Karpas-422 (cell line): ENCODE results near the gene DEPDC1B. TPM values are rescaled to one million over a fixed set of nuclear protein-coding genes. Genes with fewer than 3 reads are reported as not detected.

Source experiments
- DNase-seq: peaks from one replicate; pipeline ENCODE4 v3.0.0-alpha.2; 2015
- H2AFZ ChIP-seq: fragments of 200-600 bp; sonication (generic); 2 replicates; pipeline ENCODE4 v1.6.1; 2014; ENCODE audit warnings: antibody characterized with exemption, low read length, mixed read lengths
- H3K27ac ChIP-seq: fragments of 200-600 bp; sonication (generic); 2 replicates; pipeline ENCODE4 v1.5.1; 2014; ENCODE audit warnings: mild to moderate bottlenecking, low read length, moderate library complexity
- H3K27me3 ChIP-seq: fragments of 200-600 bp; sonication (generic); 2 replicates; pipeline ENCODE4 v1.6.1; 2014; ENCODE audit warnings: low read length, mixed read lengths
- H3K36me3 ChIP-seq: fragments of 200-600 bp; sonication (generic); 2 replicates; pipeline ENCODE4 v1.6.1; 2014; ENCODE audit warnings: low read length, mixed read lengths; ENCODE audit not compliant: insufficient read depth
- H3K4me1 ChIP-seq: fragments of 200-600 bp; sonication (generic); 2 replicates; pipeline ENCODE4 v1.6.1; 2014; ENCODE audit warnings: mild to moderate bottlenecking, low read length, mixed read lengths
- H3K4me2 ChIP-seq: fragments of 200-600 bp; sonication (generic); 2 replicates; pipeline ENCODE4 v1.6.1; 2014; ENCODE audit warnings: low read length, low read depth, mild to moderate bottlenecking; ENCODE audit not compliant: poor library complexity, severe bottlenecking
- H3K4me3 ChIP-seq: fragments of 200-600 bp; sonication (generic); 2 replicates; pipeline ENCODE4 v1.5.1; 2014; ENCODE audit warnings: mild to moderate bottlenecking, antibody characterized with exemption, low read length, mixed read lengths
- H3K79me2 ChIP-seq: fragments of 200-600 bp; sonication (generic); 2 replicates; pipeline ENCODE4 v1.6.1; 2014; ENCODE audit warnings: mild to moderate bottlenecking, low read length, mixed read lengths
- H3K9ac ChIP-seq: fragments of 200-600 bp; sonication (generic); 2 replicates; pipeline ENCODE4 v1.6.0; 2014; ENCODE audit warnings: low read length
- H3K9me2 ChIP-seq: fragments of 200-600 bp; sonication (generic), shearing (Covaris generic); replicated peaks from 2 replicates; pipeline ENCODE4 v1.6.0; 2014; ENCODE audit warnings: mild to moderate bottlenecking, low read length, moderate library complexity; ENCODE audit not compliant: insufficient read depth
- H3K9me3 ChIP-seq: fragments of 300-700, 200-600 bp; sonication (generic); 2 replicates; pipeline ENCODE4 v1.6.1; 2014; ENCODE audit warnings: low read length, mixed read lengths
- H4K20me1 ChIP-seq: fragments of 200-600 bp; sonication (generic); 2 replicates; pipeline ENCODE4 v1.6.1; 2014; ENCODE audit warnings: mild to moderate bottlenecking, antibody characterized with exemption, low read length, low read depth; ENCODE audit not compliant: insufficient read depth
- total RNA-seq: library from RNA; depleted of rRNA; stranded (reverse); fragments of >200 nt; shearing (Covaris generic); gene quantifications from 2 replicates; pipeline ENCODE4 v1.2.3, GENCODE V29; 2014; ENCODE audit warnings: low replicate concordance

DEPDC1B gene
- total RNA-seq, 1 experiment from 2014 or later = 22.7 TPM

DNA sequence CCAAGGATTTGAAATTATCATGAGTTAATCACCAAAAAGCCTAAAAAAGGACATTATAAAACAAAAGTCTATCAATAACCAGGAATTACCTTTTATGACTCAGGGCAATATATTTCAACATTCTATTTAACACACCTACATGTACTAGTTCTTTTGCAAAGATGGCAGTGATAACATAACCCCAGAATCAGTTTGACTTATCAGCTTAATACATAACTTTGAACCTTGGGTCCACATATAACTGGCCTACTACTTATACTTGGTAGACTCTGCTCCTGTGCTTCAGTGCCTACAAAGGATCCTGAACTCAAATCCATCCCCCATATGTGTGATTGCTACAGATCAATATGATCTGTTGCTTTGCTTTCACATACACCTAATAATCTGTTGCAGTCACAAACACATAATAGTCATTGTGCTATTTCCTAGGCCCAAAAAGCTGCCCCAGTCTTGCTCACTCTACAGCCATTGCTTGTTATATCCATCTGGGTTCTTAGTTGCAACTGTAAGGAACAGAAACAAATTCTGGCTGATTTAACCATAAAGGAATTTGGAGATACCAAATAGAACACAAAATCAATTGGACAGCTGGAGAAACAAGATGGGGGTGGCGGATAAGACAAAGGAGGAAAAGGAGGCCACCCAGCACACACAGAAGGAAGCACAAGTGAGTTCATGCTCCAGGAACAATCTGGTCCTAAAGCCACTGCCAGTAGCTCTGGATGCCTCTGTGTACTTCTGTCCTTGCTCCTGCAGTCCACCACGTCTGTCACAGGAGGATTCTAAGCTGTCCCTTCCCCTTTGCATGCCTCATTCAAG is 25.5 kb downstream of the DEPDC1B start:
- Histone ChIP-seq H3K36me3 (no peaks in the 10 kb centered on the region), H3K9ac (no peak overlapping the region), H3K9me2 (no peaks in the 10 kb centered on the region), H3K4me3 (no peak overlapping the region), H2AFZ (no peak overlapping the region), H3K79me2 (peaks cover 57% of the 10 kb centered on the region), H4K20me1 (no peaks in the 10 kb centered on the region), H3K27ac (no peak overlapping the region), H3K4me1 (peaks cover 14% of the 10 kb centered on the region), H3K27me3 (no peaks in the 10 kb centered on the region), H3K9me3 (no peaks in the 10 kb centered on the region), H3K4me2 (no peak overlapping the region)
- DNase-seq = no peak

DNA sequence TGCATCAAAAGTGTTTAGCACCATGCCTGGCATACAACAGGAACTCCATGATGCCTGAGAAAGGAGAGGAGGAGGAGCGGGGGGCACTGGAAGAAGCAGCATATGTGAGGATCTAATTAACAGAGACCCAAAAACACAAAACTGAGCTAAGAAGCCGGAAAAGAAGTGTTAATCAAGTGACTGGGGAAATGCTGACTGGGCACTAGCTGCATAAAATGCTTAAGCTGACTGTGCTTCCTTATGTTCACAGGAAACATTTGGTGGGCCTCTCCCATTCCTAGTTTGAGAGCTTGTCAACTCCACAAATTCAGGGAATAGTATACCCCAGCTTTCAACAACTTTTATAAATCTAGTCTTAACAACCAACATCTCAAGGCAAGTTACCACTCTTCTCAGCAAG is 26.6 kb downstream of the DEPDC1B start:
- peaks cover 3% of the 10 kb centered on the region; the same call in 1 of the 2 replicates for H3K4me1 ChIP-seq
- no peaks in the 10 kb centered on the region for H3K36me3 ChIP-seq
- no peaks in the 10 kb centered on the region for H3K9me3 ChIP-seq
- H3K9ac ChIP-seq = no peak overlapping the region
- no peaks in the 10 kb centered on the region for H3K27me3 ChIP-seq
- no peak overlapping the region for H3K27ac ChIP-seq
- H2AFZ ChIP-seq = no peak overlapping the region
- DNase-seq = no peak
- no peak overlapping the region for H3K4me2 ChIP-seq
- H3K9me2 ChIP-seq = no peaks in the 10 kb centered on the region
- no peak overlapping the region for H3K4me3 ChIP-seq
- H4K20me1 ChIP-seq = no peaks in the 10 kb centered on the region
- peaks cover 52% of the 10 kb centered on the region for H3K79me2 ChIP-seq

GRCh38 chr5:60672693-60673264 is 27.2 kb downstream of the DEPDC1B start:
- H4K20me1 ChIP-seq = no peaks in the 10 kb centered on the region
- no peak overlapping the region for H2AFZ ChIP-seq
- H3K9me3 ChIP-seq = no peaks in the 10 kb centered on the region
- no peaks in the 10 kb centered on the region for H3K36me3 ChIP-seq
- H3K27ac ChIP-seq = no peak overlapping the region
- no peak overlapping the region for H3K9ac ChIP-seq
- H3K9me2 ChIP-seq = no peaks in the 10 kb centered on the region
- no peaks in the 10 kb centered on the region for H3K4me1 ChIP-seq
- no peak for DNase-seq
- no peak overlapping the region for H3K4me2 ChIP-seq
- H3K4me3 ChIP-seq = no peak overlapping the region
- peaks cover 49% of the 10 kb centered on the region for H3K79me2 ChIP-seq
- H3K27me3 ChIP-seq = no peaks in the 10 kb centered on the region

DNA sequence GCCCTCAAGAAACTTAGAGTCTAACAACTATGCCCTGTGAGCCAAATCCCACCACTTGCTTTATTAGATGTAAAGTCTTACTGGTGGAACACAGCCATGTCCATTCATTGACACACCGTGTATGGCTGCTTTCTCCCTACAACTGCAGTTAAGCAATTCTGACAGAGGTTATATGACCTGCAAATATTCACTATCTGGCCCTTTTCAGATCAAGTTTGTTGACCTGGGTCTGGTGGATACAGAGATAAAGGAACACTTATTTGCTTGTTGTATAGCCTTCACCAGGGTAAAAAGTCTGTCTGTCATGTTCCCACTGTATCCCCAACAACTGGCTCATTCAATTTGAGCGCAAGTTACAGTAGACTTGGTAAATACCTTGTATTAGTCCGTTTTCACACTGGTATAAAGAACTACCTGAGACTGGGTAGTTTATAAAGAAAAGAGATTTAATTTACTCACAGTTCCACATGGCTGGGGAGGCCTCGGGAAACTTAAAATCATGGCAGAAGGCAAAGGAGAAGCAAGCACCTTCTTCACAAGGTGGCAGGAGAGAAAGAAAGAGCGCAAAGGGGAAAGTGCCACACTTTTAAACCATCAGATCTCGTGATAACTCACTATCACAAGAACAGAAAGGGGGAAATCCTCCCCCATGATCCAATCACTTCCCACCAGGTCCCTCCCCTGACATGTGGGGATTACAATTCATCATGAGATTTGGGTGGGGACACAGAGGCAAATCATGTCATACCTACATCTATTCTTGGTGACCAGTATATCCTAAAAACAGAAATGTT is 27.9 kb downstream of the DEPDC1B start:
- Histone ChIP-seq H3K4me1 (no peaks in the 10 kb centered on the region), H3K27me3 (no peaks in the 10 kb centered on the region), H3K9ac (no peak overlapping the region), H3K4me3 (no peak overlapping the region), H3K9me2 (no peaks in the 10 kb centered on the region), H3K27ac (no peak overlapping the region), H4K20me1 (no peaks in the 10 kb centered on the region), H3K9me3 (no peaks in the 10 kb centered on the region), H3K4me2 (no peak overlapping the region), H3K79me2 (peaks cover 46% of the 10 kb centered on the region), H3K36me3 (no peaks in the 10 kb centered on the region), H2AFZ (no peak overlapping the region)
- DNase-seq = no peak

DNA sequence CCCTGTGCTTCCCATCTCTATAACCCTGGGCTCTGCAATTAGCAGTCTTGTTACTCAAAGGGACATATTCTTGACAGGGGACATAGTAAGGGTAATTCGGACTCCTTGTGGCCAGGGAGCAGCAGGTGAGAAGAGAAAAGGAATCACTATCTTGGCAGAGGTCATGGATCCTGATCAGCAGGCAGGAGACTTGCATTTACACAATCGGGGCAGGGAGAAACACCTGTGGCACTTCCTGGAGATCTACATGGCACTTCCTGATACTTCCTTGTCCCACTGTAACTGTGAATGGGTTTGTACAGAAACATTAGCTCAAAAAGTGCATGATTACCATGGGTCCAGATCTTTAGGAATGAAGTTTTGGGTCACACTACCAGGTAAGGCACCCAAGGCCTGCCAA is 29.2 kb downstream of the DEPDC1B start:
- H3K4me1 ChIP-seq = no peaks in the 10 kb centered on the region
- no peak overlapping the region for H3K4me3 ChIP-seq
- H3K9ac ChIP-seq = no peak overlapping the region
- H3K36me3 ChIP-seq = peaks cover 7% of the 10 kb centered on the region; the same call in 1 of the 2 replicates
- H2AFZ ChIP-seq = no peak overlapping the region
- H3K27ac ChIP-seq = no peak overlapping the region
- H3K9me2 ChIP-seq = no peaks in the 10 kb centered on the region
- H3K79me2 ChIP-seq = peaks cover 46% of the 10 kb centered on the region
- H4K20me1 ChIP-seq = no peaks in the 10 kb centered on the region
- no peaks in the 10 kb centered on the region for H3K9me3 ChIP-seq
- no peak for DNase-seq
- H3K27me3 ChIP-seq = no peaks in the 10 kb centered on the region
- no peak overlapping the region for H3K4me2 ChIP-seq

DNA sequence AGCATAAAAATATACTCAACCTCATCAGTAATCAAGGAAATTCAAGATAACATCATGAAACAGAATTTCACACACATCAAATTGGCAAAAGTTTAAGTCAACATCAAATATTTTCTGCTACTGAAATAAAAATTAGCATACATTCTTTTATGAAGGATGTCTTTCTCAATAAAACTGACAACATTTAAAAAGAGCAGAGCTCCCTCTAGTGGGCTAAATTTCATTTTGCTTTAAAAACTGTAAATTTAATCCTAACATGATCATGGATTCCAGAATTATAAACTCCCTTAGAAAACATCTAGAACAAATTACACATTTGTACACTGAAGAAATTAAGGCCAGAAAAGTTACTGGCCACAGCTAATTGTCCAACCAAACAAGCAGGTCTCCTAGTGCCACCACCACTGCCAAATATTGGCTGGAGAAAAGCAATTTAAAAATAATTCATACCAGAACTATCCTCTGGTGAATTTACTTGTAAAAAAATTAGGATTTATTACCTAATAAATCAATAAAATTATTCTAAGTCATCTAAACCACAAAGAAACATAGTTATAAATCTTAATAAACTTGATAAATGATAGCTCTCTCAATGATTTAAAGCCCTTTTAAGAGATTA is 31.2 kb downstream of the DEPDC1B start:
- Histone ChIP-seq H3K9me3 (no peaks in the 10 kb centered on the region), H2AFZ (no peak overlapping the region), H3K36me3 (peaks cover 7% of the 10 kb centered on the region; the same call in 1 of the 2 replicates), H3K4me2 (no peak overlapping the region), H3K4me1 (no peaks in the 10 kb centered on the region), H3K27me3 (no peaks in the 10 kb centered on the region), H3K9ac (no peak overlapping the region), H3K27ac (no peak overlapping the region), H4K20me1 (no peaks in the 10 kb centered on the region), H3K79me2 (peaks cover 33% of the 10 kb centered on the region), H3K4me3 (no peak overlapping the region), H3K9me2 (no peaks in the 10 kb centered on the region)
- peak; percentile 85 for DNase-seq

GRCh38 chr5:60651872-60652620 is 47.9 kb downstream of the DEPDC1B start:
- no peak overlapping the region for H3K9ac ChIP-seq
- H3K79me2 ChIP-seq = peaks cover 17% of the 10 kb centered on the region; the same call in 1 of the 2 replicates
- H3K27me3 ChIP-seq = no peaks in the 10 kb centered on the region
- H3K4me2 ChIP-seq = no peak overlapping the region
- H3K9me2 ChIP-seq = no peaks in the 10 kb centered on the region
- H3K27ac ChIP-seq = no peak overlapping the region
- H3K36me3 ChIP-seq = no peaks in the 10 kb centered on the region
- H2AFZ ChIP-seq = no peak overlapping the region
- DNase-seq = no peak
- no peak overlapping the region for H3K4me3 ChIP-seq
- H4K20me1 ChIP-seq = no peaks in the 10 kb centered on the region
- H3K9me3 ChIP-seq = peaks cover 5% of the 10 kb centered on the region
- H3K4me1 ChIP-seq = peaks cover 9% of the 10 kb centered on the region
